ENCODE data around the gene SCAMP4. TPM values are rescaled to one million over a fixed set of nuclear protein-coding genes. Genes with fewer than 3 reads are reported as not detected.
A peak's percentile ranks its signal among the peaks of the same experiment; 100 is the strongest.

Gene SCAMP4
- total and polyA plus RNA-seq, 2 donors (not counting 1 experiment from before 2014, with no cell fraction given), result 16.9 to 29.7 TPM

DNA sequence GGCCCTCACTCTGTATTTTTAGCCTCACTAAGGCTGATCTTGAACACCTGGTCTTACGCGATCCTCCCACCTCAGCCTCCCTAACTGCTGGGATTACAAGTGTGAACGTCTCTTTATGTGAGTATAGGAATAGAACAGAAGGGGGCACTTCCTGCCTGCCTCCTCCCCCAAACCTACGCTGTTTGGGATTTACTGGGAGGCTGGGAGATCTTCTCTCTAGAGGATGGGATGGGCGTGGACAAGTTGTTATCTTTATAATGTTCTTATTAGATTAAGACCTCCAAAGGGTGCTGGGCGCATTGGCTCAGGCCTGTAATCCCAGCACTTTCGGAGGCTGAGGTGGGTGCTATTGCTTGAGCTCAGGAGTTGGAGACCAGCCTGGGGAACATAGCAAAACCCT lies 32.9 kb downstream of the SCAMP4 start:
- Histone ChIP-seq H3K9me3 (ENCODE audit: control insufficient read depth, insufficient read depth, low read depth, low read length) (peaks cover 2% of the 10 kb centered on the region), H3K4me1 (ENCODE audit: control insufficient read depth, extremely low read depth, insufficient read depth, low read length) (peaks cover 11% of the 10 kb centered on the region), H2AFZ (ENCODE audit: low read length) (no peak overlapping the region), H3K36me3 (ENCODE audit: control insufficient read depth, insufficient read depth, low read length) (no peaks in the 10 kb centered on the region), H3K4me3 (replicated peaks in 1 of 4; ENCODE audit: control extremely low read depth in 1 of 4, insufficient read depth in 1 of 4, low read depth in 3 of 4, low read length in 4 of 4) (no peak overlapping the region), H3K9ac (ENCODE audit: insufficient read depth, low read length) (no peak overlapping the region), H3K27ac (ENCODE audit: insufficient read depth, low read length) (no peak overlapping the region), H3K4me2 (ENCODE audit: extremely low read depth, insufficient read depth, low read length) (no peak overlapping the region), H3K27me3 (ENCODE audit: control insufficient read depth, insufficient read depth, low read length) (no peaks in the 10 kb centered on the region), H4K20me1 (ENCODE audit: control insufficient read depth, extremely low read depth, insufficient read depth, low read length) (no peaks in the 10 kb centered on the region), H3K79me2 (ENCODE audit: control insufficient read depth, insufficient read depth, low read length) (peaks cover 17% of the 10 kb centered on the region)
- DNase-seq (ENCODE audit: low read depth in 2 of 2), result no peak
- TF ChIP-seq EZH2 (IDR thresholded peaks at IDR 0.05; ENCODE audit: low read length, missing control alignments), result no peak
- TF ChIP-seq, protein P1, sequence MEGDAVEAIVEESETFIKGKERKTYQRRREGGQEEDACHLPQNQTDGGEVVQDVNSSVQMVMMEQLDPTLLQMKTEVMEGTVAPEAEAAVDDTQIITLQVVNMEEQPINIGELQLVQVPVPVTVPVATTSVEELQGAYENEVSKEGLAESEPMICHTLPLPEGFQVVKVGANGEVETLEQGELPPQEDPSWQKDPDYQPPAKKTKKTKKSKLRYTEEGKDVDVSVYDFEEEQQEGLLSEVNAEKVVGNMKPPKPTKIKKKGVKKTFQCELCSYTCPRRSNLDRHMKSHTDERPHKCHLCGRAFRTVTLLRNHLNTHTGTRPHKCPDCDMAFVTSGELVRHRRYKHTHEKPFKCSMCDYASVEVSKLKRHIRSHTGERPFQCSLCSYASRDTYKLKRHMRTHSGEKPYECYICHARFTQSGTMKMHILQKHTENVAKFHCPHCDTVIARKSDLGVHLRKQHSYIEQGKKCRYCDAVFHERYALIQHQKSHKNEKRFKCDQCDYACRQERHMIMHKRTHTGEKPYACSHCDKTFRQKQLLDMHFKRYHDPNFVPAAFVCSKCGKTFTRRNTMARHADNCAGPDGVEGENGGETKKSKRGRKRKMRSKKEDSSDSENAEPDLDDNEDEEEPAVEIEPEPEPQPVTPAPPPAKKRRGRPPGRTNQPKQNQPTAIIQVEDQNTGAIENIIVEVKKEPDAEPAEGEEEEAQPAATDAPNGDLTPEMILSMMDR (conservative IDR thresholded peaks at IDR 0.05 in 1 of 2, IDR thresholded peaks at IDR 0.05 in 1 of 2; ENCODE audit: low read depth in 1 of 2, low read length in 2 of 2), result no peak

DNA sequence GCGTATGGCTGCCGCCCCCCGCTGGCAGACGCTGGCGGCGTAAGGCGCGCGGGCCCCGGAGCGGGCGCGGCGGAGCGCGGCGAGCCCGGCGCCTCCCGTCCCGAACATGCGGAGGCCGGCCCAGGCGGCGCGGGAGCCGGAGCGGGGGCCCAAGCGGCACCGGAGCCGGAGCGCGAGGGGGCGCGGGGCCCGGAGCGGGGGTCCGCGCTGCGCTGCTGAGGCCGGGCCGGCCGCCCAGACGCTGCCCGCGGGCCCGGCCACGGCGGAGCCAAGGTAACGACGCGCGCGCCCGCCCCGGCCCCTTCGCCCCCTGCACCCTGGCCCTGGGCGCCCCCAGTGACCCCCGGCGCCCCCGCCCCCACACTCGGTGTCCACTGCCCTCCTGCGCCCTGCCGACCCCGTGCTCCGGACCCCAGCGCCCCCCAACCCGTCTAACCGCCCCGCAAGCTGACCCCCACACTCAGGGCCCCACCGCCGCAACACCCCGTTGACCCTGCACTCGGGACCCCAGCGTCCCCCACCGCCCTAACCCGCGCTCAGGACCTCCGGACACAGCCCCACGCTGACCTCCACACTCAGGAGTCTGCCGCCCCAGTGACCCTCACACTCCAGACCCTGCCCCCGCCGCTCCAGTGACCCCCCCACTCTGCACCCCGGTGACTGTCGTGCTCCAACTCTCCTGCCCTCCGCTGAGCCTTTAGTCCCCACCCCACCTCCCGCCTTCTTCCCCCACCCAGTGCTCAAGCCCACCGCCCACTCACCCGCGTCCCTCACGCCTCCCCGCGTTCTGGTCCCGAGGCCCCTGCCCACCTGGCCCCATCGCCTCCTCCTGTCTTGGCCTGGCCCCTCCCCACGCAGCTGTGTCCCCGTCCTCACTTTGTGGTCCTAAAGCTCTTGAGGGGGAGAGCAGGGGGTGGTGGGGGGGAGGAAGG lies 36.2 kb downstream of the SCAMP4 start, which contains the start of gene CSNK1G2:
TSS of gene CSNK1G2 (plus strand) at position 27 of the 932 bp plus-strand sequence. CDS start 28,601 bp downstream, outside the sequence.
- H3K79me2 ChIP-seq (ENCODE audit: control insufficient read depth, insufficient read depth, low read length), result peaks cover 45% of the 10 kb centered on the region
- H3K27ac ChIP-seq (ENCODE audit: insufficient read depth, low read length), result peak within 1 kb of the TSS; percentile 100
- H4K20me1 ChIP-seq (ENCODE audit: control insufficient read depth, extremely low read depth, insufficient read depth, low read length), result no peaks in the 10 kb centered on the region
- peak within 1 kb of the TSS; percentile 78 to 87 (median 84) for H3K4me3 ChIP-seq (replicated peaks in 1 of 4; ENCODE audit: control extremely low read depth in 1 of 4, insufficient read depth in 1 of 4, low read depth in 3 of 4, low read length in 4 of 4)
- H3K4me2 ChIP-seq (ENCODE audit: extremely low read depth, insufficient read depth, low read length), result peak within 1 kb of the TSS; percentile 96
- H3K27me3 ChIP-seq (ENCODE audit: control insufficient read depth, insufficient read depth, low read length), result no peaks in the 10 kb centered on the region
- no peaks in the 10 kb centered on the region for H3K9me3 ChIP-seq (ENCODE audit: control insufficient read depth, insufficient read depth, low read depth, low read length)
- H3K9ac ChIP-seq (ENCODE audit: insufficient read depth, low read length), result peak within 1 kb of the TSS; percentile 98
- DNase-seq (ENCODE audit: low read depth in 2 of 2), result no peak
- no peaks in the 10 kb centered on the region for H3K36me3 ChIP-seq (ENCODE audit: control insufficient read depth, insufficient read depth, low read length)
- peak within 1 kb of the TSS; percentile 60 for H2AFZ ChIP-seq (ENCODE audit: low read length)
- peaks cover 13% of the 10 kb centered on the region for H3K4me1 ChIP-seq (ENCODE audit: control insufficient read depth, extremely low read depth, insufficient read depth, low read length)
- TF ChIP-seq, protein P1 (conservative IDR thresholded peaks at IDR 0.05 in 1 of 2, IDR thresholded peaks at IDR 0.05 in 1 of 2; ENCODE audit: low read depth in 1 of 2, low read length in 2 of 2), result no peak
- no peak for TF ChIP-seq EZH2 (IDR thresholded peaks at IDR 0.05; ENCODE audit: low read length, missing control alignments)

DNA sequence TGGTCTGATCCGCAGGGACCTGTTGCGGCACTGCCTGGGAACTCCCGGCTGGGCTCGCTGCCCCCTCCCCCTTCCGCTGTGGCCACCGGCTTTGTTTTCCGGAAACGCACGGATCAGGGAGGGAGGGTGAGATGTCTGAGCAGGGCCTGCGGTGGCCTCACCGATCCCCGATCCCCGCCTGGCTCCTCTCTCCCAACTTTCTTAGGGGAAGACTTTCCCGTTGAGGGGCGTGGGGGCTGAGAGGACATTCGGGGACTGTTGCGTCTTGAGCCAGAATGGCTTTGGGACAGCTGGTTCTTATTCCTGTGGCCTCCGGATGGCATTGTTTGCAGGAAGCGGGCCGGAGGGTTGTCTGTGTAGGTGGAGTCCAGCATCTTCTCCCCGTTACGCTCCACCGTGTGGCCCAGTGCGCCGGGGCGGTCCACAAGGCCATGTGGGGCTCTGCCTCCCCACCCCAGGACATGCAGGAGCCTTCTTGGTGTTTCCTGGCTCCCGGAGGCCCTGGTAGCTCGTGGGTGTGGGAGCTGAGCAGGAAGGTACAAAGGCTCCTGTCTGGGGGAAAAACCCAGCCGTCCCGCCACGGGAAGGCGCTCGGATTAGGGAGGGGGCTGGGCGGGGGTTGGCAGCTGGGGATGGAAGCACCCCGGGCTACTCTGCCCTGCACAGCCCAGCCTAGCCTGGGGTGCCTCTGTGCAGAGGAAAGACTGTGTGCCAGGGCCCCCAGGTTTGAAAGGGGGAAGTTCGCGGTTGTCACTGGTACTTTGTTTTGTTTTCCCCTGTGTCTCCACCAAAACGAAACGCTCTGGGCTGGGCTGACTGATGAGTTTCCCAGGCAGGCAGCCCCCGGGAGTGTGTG lies 37.1 kb downstream of the SCAMP4 start:
- H3K4me1 ChIP-seq (ENCODE audit: control insufficient read depth, extremely low read depth, insufficient read depth, low read length), result peaks cover 13% of the 10 kb centered on the region
- H3K9me3 ChIP-seq (ENCODE audit: control insufficient read depth, insufficient read depth, low read depth, low read length), result no peaks in the 10 kb centered on the region
- peak overlapping the region; percentile 96 for H3K4me2 ChIP-seq (ENCODE audit: extremely low read depth, insufficient read depth, low read length)
- H3K79me2 ChIP-seq (ENCODE audit: control insufficient read depth, insufficient read depth, low read length), result peaks cover 52% of the 10 kb centered on the region
- peak overlapping the region; percentile 41 for H2AFZ ChIP-seq (ENCODE audit: low read length)
- peak overlapping the region; percentile 76 to 87 (median 84) for H3K4me3 ChIP-seq (replicated peaks in 1 of 4; ENCODE audit: control extremely low read depth in 1 of 4, insufficient read depth in 1 of 4, low read depth in 3 of 4, low read length in 4 of 4)
- H3K36me3 ChIP-seq (ENCODE audit: control insufficient read depth, insufficient read depth, low read length), result no peaks in the 10 kb centered on the region
- TF ChIP-seq EZH2 (IDR thresholded peaks at IDR 0.05; ENCODE audit: low read length, missing control alignments), result no peak
- TF ChIP-seq, protein P1 (conservative IDR thresholded peaks at IDR 0.05 in 1 of 2, IDR thresholded peaks at IDR 0.05 in 1 of 2; ENCODE audit: low read depth in 1 of 2, low read length in 2 of 2), result no peak
- peak overlapping the region; percentile 90 for H3K27ac ChIP-seq (ENCODE audit: insufficient read depth, low read length)
- no peaks in the 10 kb centered on the region for H4K20me1 ChIP-seq (ENCODE audit: control insufficient read depth, extremely low read depth, insufficient read depth, low read length)
- H3K27me3 ChIP-seq (ENCODE audit: control insufficient read depth, insufficient read depth, low read length), result no peaks in the 10 kb centered on the region
- peak overlapping the region; percentile 98 for H3K9ac ChIP-seq (ENCODE audit: insufficient read depth, low read length)
- DNase-seq (ENCODE audit: low read depth in 2 of 2), result peak; percentile 58 to 73

Measured in fibroblast of lung (primary cell).